DMS114 treated with DMSO at 0.1 percent for 48 hours (cell line): ENCODE data around the gene SPTLC3.

Source experiments
- DNase-seq: peaks from one replicate; lab custom pipeline; 2025; ENCODE audit not compliant: unreplicated experiment; lab: John Stamatoyannopoulos, UW

Gene SPTLC3

GRCh38 chr20:13089950-13090469 is 81.2 kb downstream of the SPTLC3 start:
- DNase-seq, result no peak

- DNase-seq, result no peak
Measured at GRCh38 chr20:13092111-13092510, 83.3 kb downstream of the SPTLC3 start.

GRCh38 chr20:13094976-13095375 is 86.2 kb downstream of the SPTLC3 start:
- no peak for DNase-seq

- no peak for DNase-seq
Measured at GRCh38 chr20:13098720-13099355, 90.1 kb downstream of the SPTLC3 start.

GRCh38 chr20:13099676-13100075 is 90.9 kb downstream of the SPTLC3 start:
- DNase-seq, result no peak

- no peak for DNase-seq
Measured at GRCh38 chr20:13101276-13101675, 92.5 kb downstream of the SPTLC3 start.

GRCh38 chr20:13101706-13102105 is 92.9 kb downstream of the SPTLC3 start:
- no peak for DNase-seq

- no peak for DNase-seq
Measured at GRCh38 chr20:13102237-13102636, 93.5 kb downstream of the SPTLC3 start.

GRCh38 chr20:13102694-13103093 is 93.9 kb downstream of the SPTLC3 start:
- no peak for DNase-seq

- no peak for DNase-seq
Measured at GRCh38 chr20:13105039-13105438, 96.3 kb downstream of the SPTLC3 start.

- peak; percentile 1 for DNase-seq
Measured at GRCh38 chr20:13105864-13106457, 97.2 kb downstream of the SPTLC3 start.

GRCh38 chr20:13109658-13110057 is 100.9 kb downstream of the SPTLC3 start:
- DNase-seq, result no peak

GRCh38 chr20:13110796-13111195 is 102.0 kb downstream of the SPTLC3 start:
- DNase-seq, result no peak

- no peak for DNase-seq
Measured at GRCh38 chr20:13111249-13111911, 102.6 kb downstream of the SPTLC3 start.

- no peak for DNase-seq
Measured at GRCh38 chr20:13113731-13114130, 105.0 kb downstream of the SPTLC3 start.

- DNase-seq, result no peak
Measured at GRCh38 chr20:13117200-13117599, 108.4 kb downstream of the SPTLC3 start.

- DNase-seq, result no peak
Measured at GRCh38 chr20:13118676-13119075, 109.9 kb downstream of the SPTLC3 start.

GRCh38 chr20:13119583-13119982 is 110.8 kb downstream of the SPTLC3 start:
- peak; percentile 48 for DNase-seq

GRCh38 chr20:13120471-13120870 is 111.7 kb downstream of the SPTLC3 start:
- DNase-seq, result no peak

- no peak for DNase-seq
Measured at GRCh38 chr20:13121840-13122515, 113.2 kb downstream of the SPTLC3 start.

GRCh38 chr20:13125486-13125885 is 116.7 kb downstream of the SPTLC3 start:
- no peak for DNase-seq

GRCh38 chr20:13128173-13128572 is 119.4 kb downstream of the SPTLC3 start:
- no peak for DNase-seq
